Measurements from ENCODE around the gene IL16.

The IL16 gene

GRCh38 chr15:81315452-81316175 lies 118.9 kb downstream of the IL16 start:
- peak; percentile 21 to 65 (median 58) for DNase-seq

GRCh38 chr15:81316267-81316666 lies 119.6 kb downstream of the IL16 start:
- no peak for DNase-seq

GRCh38 chr15:81317642-81318017 lies 121.0 kb downstream of the IL16 start:
- DNase-seq, result peak in 1 of 4 experiments; percentile 1

- DNase-seq, result no peak
These were observed 125.0 kb downstream of the IL16 start for GRCh38 chr15:81321667-81322066.

- DNase-seq, result no peak
These were observed 126.1 kb downstream of the IL16 start for GRCh38 chr15:81322676-81323253.

- no peak for DNase-seq
These were observed 126.9 kb downstream of the IL16 start for GRCh38 chr15:81323559-81323943.

GRCh38 chr15:81323944-81324881 lies 127.5 kb downstream of the IL16 start, which contains the start of gene STARD5:
STARD5 (minus strand) TSS chr15:81324141; CDS start chr15:81324099, 42 bp downstream.
- peak; percentile 99 to 100 (median 100) for DNase-seq

GRCh38 chr15:81326466-81327212 lies 130.0 kb downstream of the IL16 start:
- no peak for DNase-seq

GRCh38 chr15:81327516-81327915 lies 130.8 kb downstream of the IL16 start:
- DNase-seq, result peak in 3 of 4 experiments; percentile 27 to 53 (median 45)

GRCh38 chr15:81329446-81329845 lies 132.8 kb downstream of the IL16 start:
- DNase-seq, result no peak

GRCh38 chr15:81330366-81331090 lies 133.8 kb downstream of the IL16 start:
- peak in 2 of 4 experiments; percentile 26 to 47 for DNase-seq

- peak in 2 of 4 experiments; percentile 24 to 33 for DNase-seq
These were observed 134.5 kb downstream of the IL16 start for GRCh38 chr15:81331141-81331540.

- DNase-seq, result no peak
These were observed 134.9 kb downstream of the IL16 start for GRCh38 chr15:81331600-81331999.

- no peak for DNase-seq
These were observed 135.6 kb downstream of the IL16 start for GRCh38 chr15:81332326-81332725.

- no peak for DNase-seq
These were observed 136.7 kb downstream of the IL16 start for GRCh38 chr15:81333363-81333762.

GRCh38 chr15:81334768-81335435 lies 138.2 kb downstream of the IL16 start:
- no peak for DNase-seq

- no peak for DNase-seq
These were observed 139.0 kb downstream of the IL16 start for GRCh38 chr15:81335631-81336030.

GRCh38 chr15:81336568-81336967 lies 139.9 kb downstream of the IL16 start:
- peak; percentile 21 to 54 (median 40) for DNase-seq

- DNase-seq, result no peak
These were observed 140.6 kb downstream of the IL16 start for GRCh38 chr15:81337241-81337640.

GRCh38 chr15:81337713-81338157 lies 141.1 kb downstream of the IL16 start:
- DNase-seq, result peak; percentile 15 to 39 (median 28)

Data from suppressor macrophage (primary cell).